Duodenal mucosa (tissue), 2 donors: ENCODE results near the gene TMEM117.

Experiments used
- H3K27ac ChIP-seq: one replicate; pipeline ENCODE4 v1.7.0; 2013; ENCODE audit warnings: low read depth, low read length
- H3K27me3 ChIP-seq, 2 donors: one replicate each; pipeline ENCODE4 v1.7.0; 2013; ENCODE audit warnings: low read length in 2 of 2, control low read depth in 1 of 2; ENCODE audit not compliant: insufficient read depth in 2 of 2, control insufficient read depth in 1 of 2
- H3K36me3 ChIP-seq, 2 donors: one replicate each; pipeline ENCODE4 v1.7.0; 2013; ENCODE audit warnings: low read length in 2 of 2, control low read depth in 1 of 2; ENCODE audit not compliant: insufficient read depth in 2 of 2, control insufficient read depth in 1 of 2
- H3K4me1 ChIP-seq, 2 donors: one replicate each; pipeline ENCODE4 v1.7.0; 2013; ENCODE audit warnings: low read length in 2 of 2, control low read depth in 1 of 2; ENCODE audit not compliant: insufficient read depth in 2 of 2, control insufficient read depth in 1 of 2
- H3K4me3 ChIP-seq, 2 donors: one replicate each; pipeline ENCODE4 v1.7.0; 2013; ENCODE audit warnings: low read length in 2 of 2, low read depth in 1 of 2
- H3K9ac ChIP-seq, 2 donors: one replicate each; pipeline ENCODE4 v1.7.0; 2013; ENCODE audit warnings: low read length in 2 of 2, low read depth in 1 of 2
- H3K9me3 ChIP-seq, 2 donors: one replicate each; pipeline ENCODE4 v1.7.0; 2013; ENCODE audit warnings: low read length in 2 of 2, control low read depth in 1 of 2; ENCODE audit not compliant: control insufficient read depth in 1 of 2

The TMEM117 gene

DNA sequence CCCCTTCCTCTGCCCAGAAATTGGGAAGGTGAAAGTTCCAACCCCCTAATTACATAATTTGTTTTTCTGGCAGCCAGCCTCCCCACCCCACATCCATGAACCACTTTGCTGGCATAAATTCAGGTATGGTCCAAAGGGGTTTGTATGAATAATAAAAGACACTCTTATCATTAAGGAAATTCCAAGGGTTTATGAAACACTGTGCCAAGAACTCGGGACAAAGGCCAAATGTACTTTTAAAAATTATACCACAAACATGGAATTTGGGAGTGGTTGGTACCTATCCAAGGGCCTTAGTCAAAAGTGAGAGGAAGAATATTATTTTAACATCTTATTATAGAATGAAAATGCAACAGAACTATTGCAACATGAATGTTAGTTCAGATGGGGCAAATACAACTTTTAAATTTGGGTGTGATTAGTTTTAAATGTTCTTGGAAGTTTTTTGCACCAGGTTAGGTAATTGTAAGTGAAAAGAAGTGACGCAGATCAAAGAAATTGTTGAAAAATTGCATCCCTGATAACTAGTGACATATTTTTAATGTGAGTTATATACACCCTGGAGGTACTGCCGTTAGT lies 217.8 kb downstream of the TMEM117 start:
- Histone ChIP-seq H3K36me3 (no peaks in the 10 kb centered on the region), H3K27ac (no peak overlapping the region), H3K9ac (no peak overlapping the region), H3K27me3 (no peaks in the 10 kb centered on the region), H3K4me3 (no peak overlapping the region), H3K4me1 (peaks cover 13 to 15% of the 10 kb centered on the region in 2 donors), H3K9me3 (no peaks in the 10 kb centered on the region)

- H3K9ac ChIP-seq, result no peak overlapping the region
- H3K27me3 ChIP-seq, result no peaks in the 10 kb centered on the region
- peaks cover 13 to 15% of the 10 kb centered on the region in 2 donors for H3K4me1 ChIP-seq
- H3K36me3 ChIP-seq, result no peaks in the 10 kb centered on the region
- H3K9me3 ChIP-seq, result no peaks in the 10 kb centered on the region
- no peak overlapping the region for H3K4me3 ChIP-seq
- no peak overlapping the region for H3K27ac ChIP-seq
Measured at GRCh38 chr12:44054281-44054680, 218.4 kb downstream of the TMEM117 start.

DNA sequence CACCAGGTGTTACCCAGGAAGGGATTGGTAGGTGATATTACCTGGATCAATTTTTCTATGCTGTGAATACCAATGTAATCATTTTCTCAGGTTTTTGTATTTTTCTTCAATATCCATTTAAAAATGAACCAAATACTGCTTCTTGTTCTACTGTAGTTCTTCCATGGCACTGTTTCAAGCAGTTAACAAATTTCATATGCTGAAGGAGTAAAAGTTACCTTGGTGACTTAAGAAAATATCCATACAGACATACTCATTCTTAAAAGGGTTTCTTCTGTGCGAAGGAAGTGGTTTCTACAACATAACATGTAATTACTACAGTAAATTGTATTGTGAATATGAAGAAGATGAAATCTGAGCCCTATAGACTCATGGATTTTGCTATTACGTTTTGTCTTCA lies 222.5 kb downstream of the TMEM117 start:
- Histone ChIP-seq H3K4me3 (no peak overlapping the region), H3K36me3 (no peaks in the 10 kb centered on the region), H3K27me3 (no peaks in the 10 kb centered on the region), H3K9me3 (no peaks in the 10 kb centered on the region), H3K4me1 (peaks cover 2 to 3% of the 10 kb centered on the region in 2 donors), H3K27ac (no peak overlapping the region), H3K9ac (no peak overlapping the region)

DNA sequence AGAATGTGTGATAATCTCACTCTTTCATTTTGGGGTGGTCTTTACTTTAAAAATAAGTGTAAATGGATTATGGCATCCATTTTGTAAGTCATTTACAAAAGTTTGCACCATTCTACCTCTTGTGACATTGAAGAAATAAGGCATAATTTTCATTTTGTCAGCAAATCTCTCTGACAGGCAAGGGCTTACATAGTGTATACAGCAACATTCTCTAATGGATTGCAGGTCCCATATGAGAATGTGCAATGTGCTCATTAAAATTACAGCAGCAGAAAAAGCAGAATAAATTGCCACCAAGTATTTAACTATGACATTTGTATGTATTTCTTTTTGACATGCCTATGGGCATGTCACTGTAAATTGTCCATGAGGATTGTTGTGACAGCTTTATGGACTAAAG lies 223.6 kb downstream of the TMEM117 start:
- no peaks in the 10 kb centered on the region for H3K9me3 ChIP-seq
- no peak overlapping the region for H3K9ac ChIP-seq
- no peaks in the 10 kb centered on the region for H3K27me3 ChIP-seq
- no peak overlapping the region for H3K4me3 ChIP-seq
- H3K27ac ChIP-seq, result no peak overlapping the region
- H3K4me1 ChIP-seq, result no peaks in the 10 kb centered on the region
- no peaks in the 10 kb centered on the region for H3K36me3 ChIP-seq

DNA sequence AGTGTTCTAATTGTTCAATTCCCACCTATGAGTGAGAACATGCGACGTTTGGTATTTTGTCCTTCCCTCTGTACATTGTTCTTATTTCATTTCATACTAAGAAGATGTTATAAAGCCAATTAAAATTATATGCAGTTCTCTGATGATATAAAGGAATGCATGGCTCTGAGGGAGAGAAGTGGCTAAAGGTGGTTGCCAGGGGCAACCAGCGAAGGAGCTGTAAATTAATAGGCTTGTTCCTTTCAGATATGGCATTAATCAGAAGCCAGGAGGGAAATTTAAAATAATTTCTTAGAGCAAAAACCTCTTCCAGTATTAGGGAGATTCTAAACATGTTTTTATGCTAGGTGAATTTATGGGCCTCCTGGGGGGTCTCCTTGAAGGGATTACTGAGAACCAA lies 227.8 kb downstream of the TMEM117 start:
- Histone ChIP-seq H3K27me3 (no peaks in the 10 kb centered on the region), H3K9me3 (no peaks in the 10 kb centered on the region), H3K4me3 (no peak overlapping the region), H3K9ac (no peak overlapping the region), H3K36me3 (no peaks in the 10 kb centered on the region), H3K4me1 (no peaks in the 10 kb centered on the region), H3K27ac (no peak overlapping the region)

GRCh38 chr12:44076871-44077270 lies 241.0 kb downstream of the TMEM117 start:
- peaks cover 4 to 6% of the 10 kb centered on the region in 2 donors for H3K4me1 ChIP-seq
- no peak overlapping the region for H3K27ac ChIP-seq
- H3K27me3 ChIP-seq, result no peaks in the 10 kb centered on the region
- H3K36me3 ChIP-seq, result no peaks in the 10 kb centered on the region
- no peak overlapping the region for H3K9ac ChIP-seq
- no peaks in the 10 kb centered on the region for H3K9me3 ChIP-seq
- H3K4me3 ChIP-seq, result no peak overlapping the region

- Histone ChIP-seq H3K4me1 (peaks cover 4 to 6% of the 10 kb centered on the region in 2 donors), H3K9ac (no peak overlapping the region), H3K27me3 (no peaks in the 10 kb centered on the region), H3K9me3 (no peaks in the 10 kb centered on the region), H3K4me3 (no peak overlapping the region), H3K36me3 (no peaks in the 10 kb centered on the region), H3K27ac (no peak overlapping the region)
Measured at GRCh38 chr12:44077294-44077693, 241.4 kb downstream of the TMEM117 start.

DNA sequence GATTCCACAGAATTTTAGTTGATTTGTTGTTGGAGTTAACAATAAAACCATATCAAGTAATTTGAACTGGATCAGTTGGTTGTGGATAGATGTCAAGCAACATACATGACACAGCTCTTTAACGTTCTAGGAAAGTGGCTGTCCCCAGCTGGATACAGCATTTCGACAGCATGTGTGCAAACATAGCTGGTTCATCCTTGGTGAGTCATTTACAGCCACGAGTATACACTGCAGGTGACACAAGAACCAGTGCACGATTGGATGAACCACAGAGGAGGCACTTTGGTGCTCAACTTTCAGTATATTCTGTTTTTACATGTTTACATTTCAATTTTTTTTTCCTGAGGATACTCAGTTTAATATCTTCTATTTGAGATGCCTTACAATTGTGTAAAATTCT lies 242.4 kb downstream of the TMEM117 start:
- Histone ChIP-seq H3K36me3 (no peaks in the 10 kb centered on the region), H3K9ac (no peak overlapping the region), H3K27me3 (no peaks in the 10 kb centered on the region), H3K9me3 (no peaks in the 10 kb centered on the region), H3K4me3 (no peak overlapping the region), H3K27ac (no peak overlapping the region), H3K4me1 (peaks cover 4 to 6% of the 10 kb centered on the region in 2 donors)

DNA sequence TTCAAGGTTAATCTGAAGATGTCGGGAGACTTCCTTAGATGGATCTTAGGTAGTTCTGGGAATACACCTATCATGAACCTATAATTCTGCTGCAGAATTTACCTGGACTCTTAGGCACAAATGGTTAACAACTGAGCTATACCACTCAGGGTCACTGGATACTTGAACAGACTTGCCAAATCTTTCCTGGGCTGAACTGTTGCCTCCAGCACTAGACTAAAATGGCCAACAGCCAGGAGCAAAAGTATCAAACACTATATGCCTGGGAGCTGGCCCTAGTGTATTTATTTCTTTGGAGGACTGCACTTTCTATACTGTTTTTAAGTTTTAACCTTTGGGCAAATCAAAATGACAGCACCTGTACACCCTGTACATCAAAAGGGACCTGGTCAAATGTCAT lies 252.8 kb downstream of the TMEM117 start:
- Histone ChIP-seq H3K9me3 (no peaks in the 10 kb centered on the region), H3K9ac (no peak overlapping the region), H3K27ac (no peak overlapping the region), H3K4me1 (no peaks in the 10 kb centered on the region), H3K4me3 (no peak overlapping the region), H3K36me3 (no peaks in the 10 kb centered on the region), H3K27me3 (no peaks in the 10 kb centered on the region)

- Histone ChIP-seq H3K4me1 (no peaks in the 10 kb centered on the region), H3K27me3 (no peaks in the 10 kb centered on the region), H3K9ac (no peak overlapping the region), H3K27ac (no peak overlapping the region), H3K4me3 (no peak overlapping the region), H3K36me3 (no peaks in the 10 kb centered on the region), H3K9me3 (no peaks in the 10 kb centered on the region)
Measured at GRCh38 chr12:44091948-44092606, 256.2 kb downstream of the TMEM117 start.
